GM19438 (cell line): ENCODE results near the gene ATAD3B.
"Not testable (repeated sequence)": the region's sequence is repeated elsewhere in the genome, so short reads cannot be mapped to it uniquely, and the experiment has no call there.

ENCODE experiments used
- ATAC-seq: cut with Tn5 transposase; IDR thresholded peaks from one replicate; pipeline ENCODE4 v1.9.1; 2021; ENCODE audit warnings: low read depth; ENCODE audit not compliant: unreplicated experiment

The ATAD3B gene

GRCh38 chr1:1449099-1449739 is 22.3 kb upstream of the ATAD3B start, which contains the start of gene ATAD3C:
Gene ATAD3C (plus strand): TSS chr1:1449689. CDS start chr1:1450684, 995 bp downstream.
- ATAC-seq: no peak

- ATAC-seq: not testable (repeated sequence)
These were observed 20.9 kb upstream of the ATAD3B start for GRCh38 chr1:1450616-1451015.

GRCh38 chr1:1451696-1452364 is 19.7 kb upstream of the ATAD3B start:
- ATAC-seq: no peak

GRCh38 chr1:1452365-1452739 is 19.2 kb upstream of the ATAD3B start:
- not testable (repeated sequence) for ATAC-seq

GRCh38 chr1:1452882-1453281 is 18.7 kb upstream of the ATAD3B start:
- ATAC-seq: no peak

- ATAC-seq: not testable (repeated sequence)
These were observed 17.1 kb upstream of the ATAD3B start for GRCh38 chr1:1454286-1455056.

GRCh38 chr1:1455366-1455884 is 16.1 kb upstream of the ATAD3B start:
- ATAC-seq: no peak

GRCh38 chr1:1455934-1456333 is 15.6 kb upstream of the ATAD3B start:
- ATAC-seq: not testable (repeated sequence)

GRCh38 chr1:1456683-1457255 is 14.8 kb upstream of the ATAD3B start:
- not testable (repeated sequence) for ATAC-seq

- not testable (repeated sequence) for ATAC-seq
These were observed 12.4 kb upstream of the ATAD3B start for GRCh38 chr1:1459156-1459555.

GRCh38 chr1:1459711-1460110 is 11.9 kb upstream of the ATAD3B start:
- not testable (repeated sequence) for ATAC-seq

- ATAC-seq: no peak
These were observed 10.9 kb upstream of the ATAD3B start for GRCh38 chr1:1460540-1461130.

- ATAC-seq: no peak
These were observed 9.7 kb upstream of the ATAD3B start for GRCh38 chr1:1461721-1462317.

- no peak for ATAC-seq
These were observed 9.1 kb upstream of the ATAD3B start for GRCh38 chr1:1462318-1462966.

- no peak for ATAC-seq
These were observed 8.3 kb upstream of the ATAD3B start for GRCh38 chr1:1463312-1463711.

GRCh38 chr1:1468196-1468985 is 3.2 kb upstream of the ATAD3B start:
- ATAC-seq: not testable (repeated sequence)

- ATAC-seq: no peak
These were observed 758 bp upstream of the ATAD3B start for GRCh38 chr1:1470626-1471388.
